GM23338 (cell line): ENCODE data around the gene ELANE. TPM values are rescaled to one million over a fixed set of nuclear protein-coding genes. Genes with fewer than 3 reads are reported as not detected.

ENCODE experiments used
- ATAC-seq: fragments of 200-7000 bp; cut with Tn5 transposase; 3 replicates; pipeline ENCODE4 v1.9.1; 2020
- DNase-seq: peaks from one replicate; pipeline ENCODE4 v3.0.0-alpha.2; 2015; ENCODE audit warnings: low spot score
- H2AFZ ChIP-seq: fragments of 200-600 bp; sonication (generic); 2 replicates; pipeline ENCODE4 v1.8.0; 2016; ENCODE audit warnings: antibody characterized with exemption, mild to moderate bottlenecking, moderate library complexity
- H3F3A ChIP-seq: fragments of 200-600 bp; sonication (generic); replicated peaks from 2 replicates; pipeline ENCODE4 v1.8.0; 2017; ENCODE audit warnings: antibody characterized with exemption, mixed run types, low read depth
- H3K27ac ChIP-seq: fragments of 200-600 bp; sonication (generic); 2 replicates; pipeline ENCODE4 v1.6.1; 2016; ENCODE audit warnings: low read depth
- H3K27me3 ChIP-seq: fragments of 200-600 bp; sonication (generic); 2 replicates; pipeline ENCODE4 v1.8.0; 2016; ENCODE audit warnings: mild to moderate bottlenecking, mixed run types, moderate library complexity; ENCODE audit not compliant: insufficient read depth
- H3K36me3 ChIP-seq: fragments of 200-600 bp; sonication (generic); 2 replicates; pipeline ENCODE4 v1.8.0; 2016; ENCODE audit warnings: mild to moderate bottlenecking; ENCODE audit not compliant: insufficient read depth
- H3K4me1 ChIP-seq: fragments of 200-600 bp; sonication (generic); 2 replicates; pipeline ENCODE4 v1.8.0; 2016; ENCODE audit warnings: mild to moderate bottlenecking, moderate library complexity; ENCODE audit not compliant: insufficient read depth
- H3K4me2 ChIP-seq: fragments of 200-600 bp; sonication (generic); 2 replicates; pipeline ENCODE4 v1.7.1; 2017; ENCODE audit warnings: mixed run types
- H3K4me3 ChIP-seq: fragments of 200-600 bp; sonication (generic); 2 replicates; pipeline ENCODE4 v1.6.1; 2016; ENCODE audit warnings: mixed run types
- H3K79me2 ChIP-seq: fragments of 200-600 bp; sonication (generic); replicated peaks from 2 replicates; pipeline ENCODE4 v1.8.0; 2017; ENCODE audit warnings: mild to moderate bottlenecking; ENCODE audit not compliant: insufficient read depth
- H3K9me2 ChIP-seq: fragments of 200-600 bp; sonication (generic); 2 replicates; pipeline ENCODE4 v1.8.0; 2017; ENCODE audit not compliant: insufficient read depth
- H4K20me1 ChIP-seq: fragments of 200-600 bp; sonication (generic); replicated peaks from 2 replicates; pipeline ENCODE4 v1.8.0; 2017; ENCODE audit warnings: mild to moderate bottlenecking; ENCODE audit not compliant: insufficient read depth
- H3K27ac Mint-ChIP-seq: 2 replicates; pipeline ENCODE4 v1.8.0; 2020; ENCODE audit warnings: inconsistent platforms, mild to moderate bottlenecking, moderate library complexity, mixed read lengths
- H3K27me3 Mint-ChIP-seq: 3 replicates; pipeline ENCODE4 v1.8.0; 2022; ENCODE audit warnings: low read depth, mild to moderate bottlenecking, moderate library complexity, mixed read lengths, inconsistent platforms; ENCODE audit not compliant: insufficient read depth, poor library complexity
- H3K36me3 Mint-ChIP-seq: 3 replicates; pipeline ENCODE4 v1.8.0; 2021; ENCODE audit warnings: low read depth, mild to moderate bottlenecking, inconsistent platforms, moderate library complexity, mixed read lengths
- H3K4me1 Mint-ChIP-seq: 3 replicates; pipeline ENCODE4 v1.8.0; 2020; ENCODE audit warnings: mild to moderate bottlenecking, inconsistent platforms, mixed read lengths
- H3K4me3 Mint-ChIP-seq: 3 replicates; pipeline ENCODE4 v1.8.0; 2021; ENCODE audit warnings: moderate library complexity, mild to moderate bottlenecking, inconsistent platforms, mixed read lengths
- H3K9me3 Mint-ChIP-seq: 3 replicates; pipeline ENCODE4 v1.8.0; 2020; ENCODE audit warnings: moderate library complexity, mild to moderate bottlenecking, inconsistent platforms, mixed read lengths
- CREB1 ChIP-seq: fragments of 250-450 bp; sonication (Bioruptor Pico); IDR thresholded peaks from 2 replicates; pipeline ENCODE4 v1.5.0; 2020; ENCODE audit warnings: low read depth, mild to moderate bottlenecking, moderate library complexity
- CTCF ChIP-seq, 2 experiments: fragments of 200-600 bp in 1 of 2; sonication (generic) in 1 of 2; conservative IDR thresholded peaks; 2 replicates each; pipeline versions ENCODE4 v1.5.1 to v1.6.1; 2016 to 2017; ENCODE audit warnings: antibody characterized with exemption in 2 of 2, low read depth in 2 of 2, mild to moderate bottlenecking in 2 of 2, moderate library complexity in 1 of 2
- EZH2 ChIP-seq: fragments of 200-600 bp; sonication (generic); IDR thresholded peaks from one replicate; pipeline ENCODE4 v1.8.0; 2017; ENCODE audit warnings: antibody characterized with exemption, mild to moderate bottlenecking, low read depth; ENCODE audit not compliant: unreplicated experiment
- EZH2phosphoT487 ChIP-seq: fragments of 200-600 bp; sonication (generic); IDR thresholded peaks from one replicate; pipeline ENCODE4 v1.8.1; 2018; ENCODE audit warnings: antibody characterized with exemption; ENCODE audit not compliant: unreplicated experiment
- NANOG ChIP-seq: IDR thresholded peaks from 2 replicates; pipeline ENCODE4 v1.6.1; 2016; ENCODE audit warnings: antibody characterized with exemption, borderline replicate concordance
- STAT1 ChIP-seq: IDR thresholded peaks from one replicate; pipeline ENCODE4 v1.6.1; 2016; ENCODE audit warnings: antibody characterized with exemption; ENCODE audit not compliant: unreplicated experiment
- ZNF114 ChIP-seq: fragments of 250-450 bp; sonication (Bioruptor Pico); IDR thresholded peaks from 2 replicates; pipeline ENCODE4 v1.5.0; 2020; ENCODE audit warnings: mild to moderate bottlenecking, moderate library complexity
- ZNF331 ChIP-seq: fragments of 250-450 bp; sonication (Bioruptor Pico); IDR thresholded peaks from 2 replicates; pipeline ENCODE4 v1.5.0; 2020; ENCODE audit warnings: low read depth, mild to moderate bottlenecking, moderate library complexity
- ZNF462 ChIP-seq: fragments of 250-450 bp; sonication (Bioruptor Pico); IDR thresholded peaks from 2 replicates; pipeline ENCODE4 v1.5.0; 2020; ENCODE audit warnings: mild to moderate bottlenecking, moderate library complexity
- polyA plus RNA-seq: library from polyadenylated mRNA; unstranded; fragments of >200 nt; fragmentation: Nextera tagmentation; extraction: Ambion mirVana; gene quantifications from 2 replicates; pipeline ENCODE4 v1.2.1, GENCODE V29; 2016
- total RNA-seq: library from RNA; depleted of rRNA; stranded (reverse); fragments of >200 nt; shearing (Covaris generic); gene quantifications from 2 replicates; pipeline ENCODE4 v1.2.3, GENCODE V29; 2014

Gene ELANE
- total and polyA plus RNA-seq, 2 experiments from 2014 or later: not detected

GRCh38 chr19:892243-892893 is 40.3 kb downstream of the ELANE start:
- peaks cover 3% of the 10 kb centered on the region; the same call in 1 of the 3 replicates for H3K9me3 Mint-ChIP-seq
- peaks cover 13% of the 10 kb centered on the region for H3K36me3 Mint-ChIP-seq
- Histone ChIP-seq H3K79me2 (no peaks in the 10 kb centered on the region; the same call in 1 of the 2 replicates), H3K4me1 (no peaks in the 10 kb centered on the region), H3K4me3 (peak overlapping the region; percentile 76), H3K27ac (no peak overlapping the region), H3K36me3 (no peaks in the 10 kb centered on the region), H4K20me1 (no peaks in the 10 kb centered on the region; the same call in 1 of the 2 replicates), H3F3A (peaks cover 3% of the 10 kb centered on the region; the same call in 1 of the 2 replicates), H3K4me2 (peak overlapping the region; percentile 86), H3K27me3 (no peaks in the 10 kb centered on the region), H2AFZ (no peak overlapping the region), H3K9me2 (no peaks in the 10 kb centered on the region)
- DNase-seq: peak; percentile 59
- no peak overlapping the region for H3K27ac Mint-ChIP-seq
- H3K4me3 Mint-ChIP-seq: peak overlapping the region; percentile 82
- peaks cover 22% of the 10 kb centered on the region for H3K27me3 Mint-ChIP-seq
- no peaks in the 10 kb centered on the region; the same call in 2 of the 3 replicates for H3K4me1 Mint-ChIP-seq
- TF ChIP-seq CTCF (conservative IDR thresholded peaks at IDR 0.05; ENCODE audit: low read depth in 2 of 2) (no peak), ZNF462 (no peak), ZNF331 (CRISPR knock-in tag) (no peak), STAT1 (no peak), NANOG (no peak), ZNF114 (CRISPR knock-in tag) (no peak), EZH2 (no peak), EZH2phosphoT487 (no peak), CREB1 (CRISPR knock-in tag) (no peak)
- peak; percentile 4; the same call in 2 of the 3 replicates for ATAC-seq
